NB4 (cell line): ENCODE results near the gene RASA2.

Source experiments
- DNase-seq: peaks from one replicate; pipeline ENCODE4 v3.0.0; 2010; ENCODE audit warnings: low read depth
- H3K4me3 ChIP-seq: one replicate; pipeline ENCODE4 v1.5.1; 2011; ENCODE audit warnings: mild to moderate bottlenecking, low read depth, low read length, moderate library complexity
- CTCF ChIP-seq: IDR thresholded peaks from one replicate; pipeline ENCODE4 v1.5.1; 2012; ENCODE audit warnings: low read depth, low read length
- MAX ChIP-seq: IDR thresholded peaks from 2 replicates; pipeline ENCODE4 v1.6.1; 2011; ENCODE audit warnings: low read depth, low read length
- MYC ChIP-seq: IDR thresholded peaks from 2 replicates; pipeline ENCODE4 v1.6.1; 2011; ENCODE audit warnings: low read depth, low read length
- POLR2A ChIP-seq: IDR thresholded peaks from 2 replicates; pipeline ENCODE4 v1.6.1; 2011; ENCODE audit warnings: mild to moderate bottlenecking; ENCODE audit not compliant: insufficient read length; ENCODE audit errors: extremely low read depth

The RASA2 gene

DNA sequence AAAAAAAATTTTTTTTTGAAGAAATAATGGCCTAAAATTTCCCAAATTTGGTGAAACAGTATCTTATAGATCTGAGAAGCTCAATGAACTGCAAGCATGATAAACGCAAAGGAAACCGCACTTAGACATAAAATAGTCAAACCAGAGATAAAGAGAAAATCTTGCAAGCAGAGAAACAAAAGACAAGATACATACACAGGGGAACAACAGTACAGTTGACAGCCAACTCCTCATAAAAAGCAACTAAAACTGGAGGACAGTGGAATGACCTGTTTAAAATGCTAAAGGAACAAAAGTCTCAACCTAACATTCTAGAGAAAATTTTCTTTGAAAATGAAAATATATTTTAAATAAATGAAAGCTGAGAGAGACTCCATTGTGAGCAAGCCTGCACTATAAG lies 107.5 kb downstream of the RASA2 start:
- no peak for TF ChIP-seq CTCF
- no peak for TF ChIP-seq MYC
- no peak for TF ChIP-seq MAX
- no peak for TF ChIP-seq POLR2A
- DNase-seq = peak; percentile 12
- H3K4me3 ChIP-seq = no peak overlapping the region

DNA sequence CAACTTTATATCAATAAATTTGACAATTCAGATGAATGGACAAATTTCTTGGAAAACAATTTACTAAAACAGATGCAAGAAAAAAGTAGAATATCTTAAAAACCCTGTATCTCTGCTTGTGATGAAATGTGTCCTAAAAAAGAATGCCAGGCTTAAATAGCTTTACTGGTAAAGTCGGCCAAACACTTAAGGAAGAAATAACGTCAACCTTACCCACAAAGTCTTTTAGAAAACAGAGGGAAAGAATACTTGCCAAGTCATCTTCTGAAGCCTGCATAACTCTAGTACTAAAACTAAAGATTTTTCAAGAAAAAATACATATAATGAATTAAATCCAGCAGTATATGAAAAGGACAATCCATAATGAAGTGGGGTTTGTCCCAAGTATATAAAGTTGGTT lies 111.1 kb downstream of the RASA2 start:
- no peak for DNase-seq
- no peak overlapping the region for H3K4me3 ChIP-seq
- no peak for TF ChIP-seq MYC
- no peak for TF ChIP-seq MAX
- no peak for TF ChIP-seq POLR2A
- no peak for TF ChIP-seq CTCF

GRCh38 chr3:141600331-141600730 lies 113.5 kb downstream of the RASA2 start:
- no peak overlapping the region for H3K4me3 ChIP-seq
- TF ChIP-seq MYC = no peak
- DNase-seq = no peak

DNA sequence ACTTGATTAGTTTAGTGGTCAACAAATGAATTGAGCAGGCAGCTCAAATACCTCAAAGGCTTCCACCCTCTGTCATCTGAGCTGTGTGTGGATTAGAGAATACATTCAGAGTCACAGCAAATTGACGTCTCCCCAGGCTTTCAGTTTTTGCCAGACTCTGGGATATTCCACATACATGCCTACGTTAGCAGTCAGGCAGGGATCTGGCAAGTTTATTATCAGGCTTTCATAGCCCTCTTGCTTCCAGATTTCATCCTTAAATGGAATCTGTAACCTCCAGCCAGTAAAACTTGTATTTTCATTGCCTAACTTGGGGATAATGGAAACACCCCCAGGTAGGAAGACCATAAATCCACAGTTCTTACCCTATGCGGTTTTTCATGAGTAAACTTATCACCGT lies 115.9 kb downstream of the RASA2 start:
- no peak overlapping the region for H3K4me3 ChIP-seq
- TF ChIP-seq MAX = no peak
- no peak for TF ChIP-seq CTCF
- no peak for TF ChIP-seq POLR2A
- TF ChIP-seq MYC = no peak
- no peak for DNase-seq

GRCh38 chr3:141603473-141604035 lies 116.7 kb downstream of the RASA2 start:
- TF ChIP-seq MYC = no peak
- no peak for TF ChIP-seq CTCF
- no peak for TF ChIP-seq POLR2A
- no peak for TF ChIP-seq MAX
- no peak overlapping the region for H3K4me3 ChIP-seq
- DNase-seq = no peak

DNA sequence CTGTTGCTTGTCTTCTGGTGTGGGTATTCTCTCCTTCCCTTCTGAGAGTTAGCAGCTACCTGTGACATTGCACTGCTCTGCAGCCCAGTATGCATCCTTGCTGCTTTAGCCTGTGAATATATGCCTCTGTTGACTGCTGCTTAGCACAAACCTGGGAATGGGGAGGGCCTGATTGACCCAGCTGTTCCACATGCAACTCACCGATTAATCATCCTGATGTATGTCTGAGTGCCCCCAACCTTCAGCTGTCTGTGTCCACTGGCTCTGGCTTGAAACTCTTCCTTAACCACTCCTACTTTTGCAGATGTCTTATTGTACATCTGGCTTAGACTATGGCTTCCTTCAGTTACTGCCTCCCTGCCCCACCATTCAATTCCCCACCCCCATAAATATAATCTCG lies 119.1 kb downstream of the RASA2 start:
- no peak for DNase-seq
- TF ChIP-seq POLR2A (no peak), MYC (no peak), CTCF (no peak), MAX (no peak)
- H3K4me3 ChIP-seq = no peak overlapping the region
